Right lobe of liver (tissue), 6 donors: Measurements from ENCODE around the gene HOXA4. TPM values are rescaled to one million over a fixed set of nuclear protein-coding genes. Genes with fewer than 3 reads are reported as not detected.

Source experiments
- ATAC-seq, 4 donors: fragments of 200-7000 bp; cut with Tn5 transposase; one replicate each; pipeline ENCODE4 v1.9.1; 2020; ENCODE audit warnings: mild to moderate bottlenecking in 4 of 4, moderate library complexity in 4 of 4
- DNase-seq, 3 donors: peaks; one replicate each; pipeline ENCODE4 v3.0.0-alpha.2; 2020
- H3K27ac ChIP-seq, 3 donors: fragments of 200-600 bp; one replicate each; pipeline ENCODE4 v1.8.0; 2022
- H3K27me3 ChIP-seq, 2 donors: fragments of 200-600 bp; one replicate each; pipeline ENCODE4 v1.8.0; 2022
- H3K36me3 ChIP-seq, 4 donors: fragments of 200-600 bp; sonication (generic) in 1 of 4; one replicate each; pipeline versions ENCODE4 v1.5.1 to v1.8.0; 2017 to 2022; ENCODE audit warnings: control low read depth in 1 of 4
- H3K4me1 ChIP-seq, 4 donors: fragments of 200-600 bp; sonication (generic) in 1 of 4; one replicate each; pipeline versions ENCODE4 v1.5.1 to v1.8.0; 2017 to 2022; ENCODE audit warnings: control low read depth in 1 of 4
- H3K4me3 ChIP-seq, 3 donors: fragments of 200-600 bp; one replicate each; pipeline ENCODE4 v1.8.0; 2022
- H3K9me3 ChIP-seq, 4 donors: fragments of 200-600 bp; sonication (generic) in 1 of 4; one replicate each; pipeline versions ENCODE4 v1.5.1 to v1.8.0; 2017 to 2022; ENCODE audit warnings: control low read depth in 1 of 4
- POLR2A ChIP-seq: fragments of 450-650 bp; IDR thresholded peaks from one replicate; pipeline ENCODE4 v1.6.1; 2017; ENCODE audit warnings: antibody characterized with exemption, mild to moderate bottlenecking
- WGBS: methylation state at CpG from one replicate; pipeline ENCODE4 v1.1.6; 2018; ENCODE audit warnings: low coverage, low lambda C conversion rate; ENCODE audit not compliant: insufficient coverage; ENCODE audit errors: missing lambda C conversion rate; 5-methylcytosine and 5-hydroxymethylcytosine counted together
- intact Hi-C, 2 donors: fragments of 100-400 bp; cut with DNase I; formaldehyde crosslinking; loops; one replicate each; pipeline versions ENCODE4 v1.11.2 to v1.14.1; 2022
- microRNA counts: library from miRNA; unstranded; fragments of <30 nt; microRNA quantifications from one replicate; lab custom pipeline; 2016
- microRNA-seq, 2 donors: library from miRNA; unstranded; fragments of <30 nt; microRNA quantifications; one replicate each; pipeline ENCODE4, GENCODE V29; 2019 to 2020
- small RNA-seq, 2 experiments: library from RNA; depleted of rRNA; stranded (forward); fragments of <200 nt; gene quantifications; one replicate each; pipeline ENCODE3, GENCODE V24; 2016
- total RNA-seq, 6 experiments: library from RNA; depleted of rRNA in 2 of 6; stranded (reverse); fragments of >200 nt in 2 of 6; fragmentation: NEBNext Ultra II Directional in 3 of 6; extraction: Animal tissue kit (Norgen Biotek cat#: 25700) in 3 of 6; gene quantifications; one replicate each; pipeline versions ENCODE4 v1.1.0 to v1.2.4, GENCODE V29; 2016 to 2023
- TF ChIP-seq, protein P1 (sequence below), 4 donors: fragments of 200-600 bp in 3 of 4; fragments of 450-650 bp in 1 of 4; IDR thresholded peaks; one replicate each; pipeline versions ENCODE4 v1.5.1 to v1.8.0; 2016 to 2022; ENCODE audit warnings: antibody characterized with exemption in 4 of 4, mild to moderate bottlenecking in 2 of 4
- donor health status: DM: no; HTN: yes; CAD: no.
- donor health status: DM: no; HTN: no; CAD: no.
- donor health status: DM: no; HTN: no; CAD: no.
- donor health status: DM: no; HTN: yes; CAD: no.
- donor health status: DM: no; HTN: yes; CAD: no.

HOXA4 gene
- total RNA-seq, 6 experiments from 2014 or later: 0.55 to 1.6 (median 0.75) TPM; not detected in 1

DNA sequence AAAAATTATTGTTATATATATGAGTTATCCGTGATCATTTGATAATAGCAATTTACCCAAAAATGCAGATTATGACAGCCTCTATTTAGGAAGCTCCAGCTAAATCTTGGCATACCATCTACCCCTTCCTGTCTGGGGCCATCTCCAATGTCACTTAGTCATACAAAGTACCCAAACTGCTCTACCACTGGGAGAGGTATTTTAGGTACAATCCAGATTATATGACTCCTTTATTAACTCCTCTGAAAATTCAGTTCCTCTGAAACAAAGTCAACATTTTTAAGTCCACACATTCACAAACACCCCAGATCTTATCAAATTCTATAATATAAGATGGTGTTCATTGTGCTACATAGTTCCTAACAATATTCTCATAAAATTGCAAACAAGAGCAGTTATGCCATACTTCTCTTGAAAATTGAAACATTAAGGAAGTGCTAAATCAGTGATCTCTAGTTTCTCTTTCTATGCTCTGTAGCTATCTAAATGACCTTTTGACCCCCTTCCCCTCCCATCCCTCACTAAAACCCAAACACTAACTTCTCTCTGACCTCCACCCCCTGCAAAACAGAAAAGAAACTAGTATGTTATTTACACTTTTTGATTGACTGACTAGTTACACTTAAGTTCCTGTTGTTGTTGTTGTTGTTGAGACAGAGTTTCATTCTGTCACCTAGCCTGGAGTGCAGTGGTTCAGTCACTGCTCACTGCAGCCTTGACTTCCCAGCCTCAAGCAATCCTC, 51.2 kb downstream of the HOXA4 start:
- H3K9me3 ChIP-seq: no peaks in the 10 kb centered on the region
- H3K27ac ChIP-seq: no peak overlapping the region
- peak in 2 of 4 donors; percentile 20 to 52 for ATAC-seq
- WGBS: 71% methylated on average over 1 of the region's 1 CpG
- H3K27me3 ChIP-seq: no peaks in the 10 kb centered on the region
- H3K4me3 ChIP-seq: no peak overlapping the region
- no peak for TF ChIP-seq POLR2A
- TF ChIP-seq, protein P1, sequence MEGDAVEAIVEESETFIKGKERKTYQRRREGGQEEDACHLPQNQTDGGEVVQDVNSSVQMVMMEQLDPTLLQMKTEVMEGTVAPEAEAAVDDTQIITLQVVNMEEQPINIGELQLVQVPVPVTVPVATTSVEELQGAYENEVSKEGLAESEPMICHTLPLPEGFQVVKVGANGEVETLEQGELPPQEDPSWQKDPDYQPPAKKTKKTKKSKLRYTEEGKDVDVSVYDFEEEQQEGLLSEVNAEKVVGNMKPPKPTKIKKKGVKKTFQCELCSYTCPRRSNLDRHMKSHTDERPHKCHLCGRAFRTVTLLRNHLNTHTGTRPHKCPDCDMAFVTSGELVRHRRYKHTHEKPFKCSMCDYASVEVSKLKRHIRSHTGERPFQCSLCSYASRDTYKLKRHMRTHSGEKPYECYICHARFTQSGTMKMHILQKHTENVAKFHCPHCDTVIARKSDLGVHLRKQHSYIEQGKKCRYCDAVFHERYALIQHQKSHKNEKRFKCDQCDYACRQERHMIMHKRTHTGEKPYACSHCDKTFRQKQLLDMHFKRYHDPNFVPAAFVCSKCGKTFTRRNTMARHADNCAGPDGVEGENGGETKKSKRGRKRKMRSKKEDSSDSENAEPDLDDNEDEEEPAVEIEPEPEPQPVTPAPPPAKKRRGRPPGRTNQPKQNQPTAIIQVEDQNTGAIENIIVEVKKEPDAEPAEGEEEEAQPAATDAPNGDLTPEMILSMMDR (IDR thresholded peaks at IDR 0.05): no peak
- H3K4me1 ChIP-seq: no peaks in the 10 kb centered on the region
- DNase-seq: no peak
- intact Hi-C loops: no loop called here
- H3K36me3 ChIP-seq: no peaks in the 10 kb centered on the region

DNA sequence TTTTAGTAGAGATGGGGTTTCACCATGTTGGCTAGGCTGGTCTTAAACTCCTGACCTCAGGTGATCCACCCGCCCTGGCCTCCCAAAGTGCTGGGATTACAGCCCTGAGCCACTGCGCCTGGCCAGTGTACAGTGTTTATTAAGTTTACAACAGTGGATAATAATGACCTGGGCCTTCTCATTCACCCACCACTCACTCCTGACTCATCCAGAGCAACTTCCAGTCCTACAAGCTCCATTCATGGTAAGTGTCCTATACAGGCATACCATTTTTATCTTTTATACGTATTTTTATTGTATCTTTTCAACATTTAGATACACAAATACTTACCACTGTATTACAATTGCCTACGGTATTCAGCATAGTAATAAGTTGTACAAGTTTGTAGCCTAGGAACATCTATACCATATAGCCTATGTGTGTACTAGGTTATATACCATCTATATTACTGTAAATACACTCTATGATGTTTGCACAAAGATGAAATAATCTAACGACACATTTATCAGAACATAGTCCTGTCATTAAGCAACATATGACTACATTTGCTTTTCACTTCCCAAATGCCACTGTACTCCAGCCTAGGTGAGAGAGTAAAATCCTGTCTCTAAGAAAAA, 51.8 kb downstream of the HOXA4 start:
- intact Hi-C loops: no loop called here
- no peaks in the 10 kb centered on the region for H3K9me3 ChIP-seq
- WGBS: 70% methylated on average over 4 of the region's 5 CpGs
- H3K27me3 ChIP-seq: no peaks in the 10 kb centered on the region
- no peak overlapping the region for H3K4me3 ChIP-seq
- no peaks in the 10 kb centered on the region for H3K36me3 ChIP-seq
- no peak for TF ChIP-seq POLR2A
- TF ChIP-seq, protein P1 (IDR thresholded peaks at IDR 0.05): no peak
- ATAC-seq: no peak
- no peak overlapping the region for H3K27ac ChIP-seq
- no peaks in the 10 kb centered on the region for H3K4me1 ChIP-seq
- DNase-seq: no peak

MicroRNA genes within 50 kb of the gene (microRNA counts, 767-probe panel; counts per million panel counts)
- microRNA hsa-miR-196b-5p (lab: Ali Mortazavi, UCI): 237 counts per million

Small RNA genes lying within 50 kb of the gene (microRNA-seq; reads per million reads assigned to microRNA genes)
- gene MIR196B: 27.2 to 49.6 reads per million in 2 donors

Small RNA genes lying within 50 kb of the gene (small RNA-seq; reads per million reads assigned to genes)
- gene AC004080.5: 0 reads per million in 2 experiments
- gene RF01977: 0 reads per million in 2 experiments

Other genes with a start within 250 kb of the HOXA4 start
- gene HOXA1, start 34.8 kb downstream of the HOXA4 start, total RNA-seq: under 1 TPM in 5 of 6 experiments, not detected in 1; 0.09 to 0.31 (median 0.17) TPM
- gene HOXA2, start 28.1 kb downstream of the HOXA4 start, total RNA-seq: under 1 TPM in 3 of 6 experiments, not detected in 3; 0.16 to 0.19 (median 0.17) TPM
- gene HOXA5, start 12.9 kb upstream of the HOXA4 start, total RNA-seq: 1 to 10 TPM in 2 of 6 experiments, under 1 TPM in 4; 0.18 to 1.5 (median 0.65) TPM
- not detected for gene HOXA6, start 17.0 kb upstream of the HOXA4 start, total RNA-seq
- under 1 TPM in 4 of 6 experiments, not detected in 2; 0.17 to 0.26 (median 0.25) TPM for gene HOXA3, start 21.8 kb upstream of the HOXA4 start, total RNA-seq
- not detected for gene HOXA7, start 25.9 kb upstream of the HOXA4 start, total RNA-seq
- gene HOXA9, start 34.8 kb upstream of the HOXA4 start, total RNA-seq: under 1 TPM in 1 of 6 experiments, not detected in 5; 0.09 TPM
- not detected for gene HOXA10, start 43.6 kb upstream of the HOXA4 start, total RNA-seq
- not detected for gene HOXA11, start 54.5 kb upstream of the HOXA4 start, total RNA-seq
- gene HOXA13, start 69.3 kb upstream of the HOXA4 start, total RNA-seq: not detected
- not detected for gene EVX1, start 112.0 kb upstream of the HOXA4 start, total RNA-seq